ENCODE measurements around the gene JAZF1. TPM values are rescaled to one million over a fixed set of nuclear protein-coding genes. Genes with fewer than 3 reads are reported as not detected.

Gene JAZF1
- total and polyA plus RNA-seq, 2 of the 4 experiments (the other 2 are of a cell fraction) = 8.4 to 10.5 TPM

- H2AK9ac ChIP-seq (replicated peaks; ENCODE audit: low read depth, low read length, poor library complexity) = no peak overlapping the region
- H3K23ac ChIP-seq (ENCODE audit: low read depth, low read length) = no peak overlapping the region
- no peak overlapping the region for H2BK20ac ChIP-seq (ENCODE audit: low read depth, low read length)
- H3K79me1 ChIP-seq (ENCODE audit: low read depth in 1 of 2, low read length in 2 of 2) = no peaks in the 10 kb centered on the region; a peak in 1 of 4 replicates
- no peaks in the 10 kb centered on the region for H3K27me3 ChIP-seq (ENCODE audit: control insufficient read depth, insufficient read depth, low read length)
- no peak overlapping the region for H4K91ac ChIP-seq (ENCODE audit: insufficient read depth, low read depth, low read length)
- no peak overlapping the region for H4K5ac ChIP-seq (ENCODE audit: low read depth, low read length)
- H3K4me2 ChIP-seq (ENCODE audit: low read depth, low read length) = no peak overlapping the region
- no peaks in the 10 kb centered on the region for H4K20me1 ChIP-seq (ENCODE audit: insufficient read depth, low read length)
- H2AK5ac ChIP-seq (ENCODE audit: low read depth, low read length) = no peak overlapping the region
- no peak overlapping the region for H2BK5ac ChIP-seq (ENCODE audit: low read depth, low read length, poor library complexity, severe bottlenecking)
- CTCF ChIA-PET = interaction anchor here (1.0 kb wide), 1 partner anchor 147 kb away, joined by 3 read pairs; no protein-coding TSS in a partner anchor
- H3K18ac ChIP-seq (ENCODE audit: low read depth, low read length) = no peak overlapping the region
- H3K4me1 ChIP-seq (ENCODE audit: control insufficient read depth, insufficient read depth, low read length) = no peaks in the 10 kb centered on the region
- intact Hi-C loops (cut with micrococcal nuclease) = no loop called here
- dilution Hi-C loops (cut with HindIII; ENCODE audit: low sequenced_read_pairs, unreplicated experiment) = no loop called here
- H4K8ac ChIP-seq (ENCODE audit: low read depth in 2 of 2, low read length in 2 of 2) = no peak overlapping the region
- no TSS peak for BruUV-seq (replicated peaks)
- no peak overlapping the region for H2AFZ ChIP-seq (replicated peaks; ENCODE audit: low read length, poor library complexity)
- no peaks in the 10 kb centered on the region for H3K9me3 ChIP-seq (ENCODE audit: control insufficient read depth, insufficient read depth, low read length)
- TF ChIP-seq USF2 (IDR thresholded peaks at IDR 0.05; ENCODE audit: low read depth, low read length) = no peak
- TF ChIP-seq MXI1 (IDR thresholded peaks at IDR 0.05; ENCODE audit: borderline replicate concordance, low read depth, low read length) = no peak
- no peak for TF ChIP-seq CTCF (conservative IDR thresholded peaks at IDR 0.05; ENCODE audit: low read depth, low read length)
- TF ChIP-seq POLR2A (IDR thresholded peaks at IDR 0.05; ENCODE audit: low read depth, low read length) = no peak
- no peak for TF ChIP-seq SMC3 (IDR thresholded peaks at IDR 0.05; ENCODE audit: low read depth, low read length)
- no peak for TF ChIP-seq FOS (IDR thresholded peaks at IDR 0.05; ENCODE audit: low read depth, low read length)
- TF ChIP-seq MAFK (IDR thresholded peaks at IDR 0.05; ENCODE audit: low read depth, low read length) = no peak
- no peak overlapping the region for H2BK15ac ChIP-seq (ENCODE audit: low read depth, low read length)
- H3K9ac ChIP-seq (ENCODE audit: low read depth, low read length) = no peak overlapping the region
- in situ Hi-C loops (cut with MboI; ENCODE audit: low sequenced_read_pairs) = no loop called here
- POLR2A ChIA-PET (ENCODE audit: unreplicated experiment) = interaction anchor here (0.7 kb wide), 1 partner anchor 1945 kb away, joined by 3 read pairs; no protein-coding TSS in a partner anchor
- no peak overlapping the region for H3K14ac ChIP-seq (replicated peaks; ENCODE audit: low read depth, low read length)
- no peak overlapping the region for H3K27ac ChIP-seq (ENCODE audit: insufficient read depth, low read length)
- no peak for ATAC-seq (ENCODE audit: low read depth)
- H3K9me1 ChIP-seq (ENCODE audit: insufficient read depth, low read length) = no peaks in the 10 kb centered on the region; the same call in 1 of the 2 replicates
- no peak overlapping the region for H3K4me3 ChIP-seq (ENCODE audit: insufficient read depth, low read depth, low read length)
- WGBS, 2 experiments (ENCODE audit: extremely low coverage in 2 of 2, insufficient read length in 1 of 2) = 100% methylated on average over 4 of the region's 5 CpGs; no CpG with 5 or more reads in 1 of the 2 experiments
- H3K56ac ChIP-seq (ENCODE audit: extremely low read depth, insufficient read depth, low read length) = no peak overlapping the region
- DNase-seq = no peak
- no peak overlapping the region for H3K4ac ChIP-seq (ENCODE audit: low read depth, low read length)
- H2BK120ac ChIP-seq (ENCODE audit: low read depth, low read length) = no peak overlapping the region
- no peaks in the 10 kb centered on the region for H3K36me3 ChIP-seq (ENCODE audit: control insufficient read depth, insufficient read depth, low read length)
These were observed 330.1 kb downstream of the JAZF1 start for GRCh38 chr7:27850531-27850930.

All from IMR-90 (cell line).